Measurements from ENCODE around the gene TGIF2.

The TGIF2 gene

DNA sequence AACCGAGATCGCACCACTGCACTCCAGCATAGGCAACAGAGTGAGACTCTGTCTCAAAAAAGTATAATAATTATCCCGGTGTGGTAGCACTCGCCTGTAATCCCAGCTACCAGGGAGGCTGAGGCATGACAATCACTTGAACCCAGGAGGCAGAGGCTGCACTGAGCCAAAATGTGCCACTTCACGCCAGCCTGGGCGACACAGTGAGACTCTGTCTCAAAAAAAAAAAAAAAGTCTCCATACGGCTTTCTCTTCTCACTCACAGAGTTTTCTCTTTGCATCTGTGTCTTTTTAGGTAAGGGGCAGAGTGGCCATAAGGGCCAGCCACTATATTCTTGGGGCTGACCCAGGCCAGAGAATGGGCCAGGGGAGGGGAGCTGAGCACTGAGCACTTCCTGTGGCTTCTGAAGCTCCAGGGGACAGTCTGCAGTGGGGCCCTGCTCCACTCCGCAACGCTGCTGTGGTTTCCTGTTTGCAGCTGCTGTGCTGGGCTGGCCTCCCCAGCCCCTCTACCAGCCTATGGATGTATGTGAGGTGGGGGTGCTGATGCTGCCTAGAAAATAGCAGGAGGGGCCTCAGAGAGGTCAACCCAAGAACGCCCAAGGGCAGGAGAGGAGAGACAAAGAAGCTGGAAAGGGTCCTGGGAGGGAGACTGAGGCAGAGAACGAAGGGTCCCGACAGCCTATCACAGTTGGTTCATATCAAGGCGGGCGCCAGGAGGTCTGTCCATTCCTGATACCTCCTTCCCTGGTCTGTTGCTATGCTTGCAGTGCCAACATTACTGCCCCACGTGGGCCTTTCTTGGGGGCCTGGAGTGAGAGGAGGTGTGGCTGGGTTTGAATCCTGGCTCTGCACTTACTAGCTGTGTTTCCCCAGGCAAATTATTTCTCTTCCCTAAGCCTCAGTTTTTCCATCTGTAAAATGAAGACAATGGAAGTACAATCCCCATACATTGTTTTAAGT lies 56.6 kb downstream of the TGIF2 start:
- H3K27ac ChIP-seq (ENCODE audit: low read depth, low read length, poor library complexity, severe bottlenecking): no peak overlapping the region

DNA sequence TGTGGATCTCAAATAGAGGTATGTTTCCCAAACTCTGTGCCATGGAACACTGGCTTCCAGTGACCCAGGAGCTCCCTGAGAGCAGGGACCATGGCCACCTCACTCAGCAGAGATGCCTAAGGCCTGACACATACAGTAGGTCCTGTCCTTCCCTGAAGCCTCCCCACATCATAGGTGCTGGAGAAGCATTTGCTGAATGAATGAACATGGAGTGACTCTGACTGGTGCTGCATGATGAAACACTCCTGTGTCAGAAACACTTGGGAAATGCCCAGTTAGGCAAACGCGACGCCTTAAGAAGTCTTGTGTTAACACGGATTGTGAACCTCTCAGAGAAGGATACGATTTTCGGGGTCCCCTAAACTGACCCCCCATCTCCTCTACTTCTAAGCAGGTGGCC lies 58.2 kb downstream of the TGIF2 start:
- no peak overlapping the region for H3K27ac ChIP-seq (ENCODE audit: low read depth, low read length, poor library complexity, severe bottlenecking)
- H3K4me3 ChIP-seq (ENCODE audit: low read depth, low read length, poor library complexity, severe bottlenecking): no peak overlapping the region
- no peaks in the 10 kb centered on the region for H4K20me1 ChIP-seq (ENCODE audit: insufficient read depth, low read length)
- H2AFZ ChIP-seq (ENCODE audit: low read length): no peak overlapping the region
- no peak overlapping the region for H3K9ac ChIP-seq (ENCODE audit: low read length)
- no peaks in the 10 kb centered on the region for H3K27me3 ChIP-seq (ENCODE audit: insufficient read depth, low read length)
- TF ChIP-seq, protein P1, sequence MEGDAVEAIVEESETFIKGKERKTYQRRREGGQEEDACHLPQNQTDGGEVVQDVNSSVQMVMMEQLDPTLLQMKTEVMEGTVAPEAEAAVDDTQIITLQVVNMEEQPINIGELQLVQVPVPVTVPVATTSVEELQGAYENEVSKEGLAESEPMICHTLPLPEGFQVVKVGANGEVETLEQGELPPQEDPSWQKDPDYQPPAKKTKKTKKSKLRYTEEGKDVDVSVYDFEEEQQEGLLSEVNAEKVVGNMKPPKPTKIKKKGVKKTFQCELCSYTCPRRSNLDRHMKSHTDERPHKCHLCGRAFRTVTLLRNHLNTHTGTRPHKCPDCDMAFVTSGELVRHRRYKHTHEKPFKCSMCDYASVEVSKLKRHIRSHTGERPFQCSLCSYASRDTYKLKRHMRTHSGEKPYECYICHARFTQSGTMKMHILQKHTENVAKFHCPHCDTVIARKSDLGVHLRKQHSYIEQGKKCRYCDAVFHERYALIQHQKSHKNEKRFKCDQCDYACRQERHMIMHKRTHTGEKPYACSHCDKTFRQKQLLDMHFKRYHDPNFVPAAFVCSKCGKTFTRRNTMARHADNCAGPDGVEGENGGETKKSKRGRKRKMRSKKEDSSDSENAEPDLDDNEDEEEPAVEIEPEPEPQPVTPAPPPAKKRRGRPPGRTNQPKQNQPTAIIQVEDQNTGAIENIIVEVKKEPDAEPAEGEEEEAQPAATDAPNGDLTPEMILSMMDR (IDR thresholded peaks at IDR 0.05; ENCODE audit: low read length): no peak
- no peak for TF ChIP-seq EZH2 (IDR thresholded peaks at IDR 0.05; ENCODE audit: borderline replicate concordance, low read length)
- no peaks in the 10 kb centered on the region for H3K36me3 ChIP-seq (ENCODE audit: insufficient read depth, low read length)
- no peaks in the 10 kb centered on the region for H3K9me3 ChIP-seq (ENCODE audit: low read length)
- no peaks in the 10 kb centered on the region for H3F3A ChIP-seq (ENCODE audit: insufficient read depth, low read length)
- H3K4me2 ChIP-seq (ENCODE audit: low read length): no peak overlapping the region
- H3K9me2 ChIP-seq (ENCODE audit: low read depth, low read length): no peaks in the 10 kb centered on the region
- no peaks in the 10 kb centered on the region for H3K79me2 ChIP-seq (ENCODE audit: insufficient read depth, low read length)
- peaks cover 11% of the 10 kb centered on the region for H3K4me1 ChIP-seq (ENCODE audit: insufficient read depth, low read length, severe bottlenecking)

More for the DNA sequence above, 56.6 kb downstream of the TGIF2 start:
- Histone ChIP-seq H3K4me1 (ENCODE audit: insufficient read depth, low read length, severe bottlenecking) (peaks cover 11% of the 10 kb centered on the region), H3K9ac (ENCODE audit: low read length) (no peak overlapping the region), H3F3A (ENCODE audit: insufficient read depth, low read length) (no peaks in the 10 kb centered on the region), H3K27me3 (ENCODE audit: insufficient read depth, low read length) (no peaks in the 10 kb centered on the region), H3K79me2 (ENCODE audit: insufficient read depth, low read length) (no peaks in the 10 kb centered on the region), H3K4me3 (ENCODE audit: low read depth, low read length, poor library complexity, severe bottlenecking) (no peak overlapping the region), H3K36me3 (ENCODE audit: insufficient read depth, low read length) (no peaks in the 10 kb centered on the region), H3K9me2 (ENCODE audit: low read depth, low read length) (no peaks in the 10 kb centered on the region), H3K4me2 (ENCODE audit: low read length) (peak overlapping the region; percentile 30; the same call in 1 of the 2 replicates), H4K20me1 (ENCODE audit: insufficient read depth, low read length) (no peaks in the 10 kb centered on the region), H2AFZ (ENCODE audit: low read length) (no peak overlapping the region), H3K9me3 (ENCODE audit: low read length) (no peaks in the 10 kb centered on the region)
- TF ChIP-seq, protein P1 (IDR thresholded peaks at IDR 0.05; ENCODE audit: low read length): no peak
- TF ChIP-seq EZH2 (IDR thresholded peaks at IDR 0.05; ENCODE audit: borderline replicate concordance, low read length): no peak

DNA sequence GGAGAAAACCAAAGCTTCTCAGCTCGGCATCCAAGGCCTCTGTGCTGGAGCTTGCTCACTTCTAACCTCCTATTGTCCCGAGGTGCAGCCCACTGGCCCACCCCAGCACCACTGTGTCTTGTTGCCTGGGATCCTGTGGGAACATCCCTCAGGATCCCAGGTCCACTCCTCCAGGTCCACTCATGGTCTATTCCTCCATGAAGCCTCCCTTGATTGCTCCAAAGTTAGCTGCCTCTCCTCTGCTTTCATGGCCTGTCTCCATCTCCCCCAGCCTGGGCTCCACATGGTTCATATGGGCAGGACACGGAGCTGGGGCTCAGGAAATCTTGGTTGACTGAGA lies 58.7 kb downstream of the TGIF2 start:
- H3F3A ChIP-seq (ENCODE audit: insufficient read depth, low read length): no peaks in the 10 kb centered on the region
- H3K4me1 ChIP-seq (ENCODE audit: insufficient read depth, low read length, severe bottlenecking): peaks cover 11% of the 10 kb centered on the region
- H3K79me2 ChIP-seq (ENCODE audit: insufficient read depth, low read length): no peaks in the 10 kb centered on the region
- no peak overlapping the region for H3K4me3 ChIP-seq (ENCODE audit: low read depth, low read length, poor library complexity, severe bottlenecking)
- H3K9ac ChIP-seq (ENCODE audit: low read length): no peak overlapping the region
- H4K20me1 ChIP-seq (ENCODE audit: insufficient read depth, low read length): no peaks in the 10 kb centered on the region
- H3K27ac ChIP-seq (ENCODE audit: low read depth, low read length, poor library complexity, severe bottlenecking): no peak overlapping the region
- no peak overlapping the region for H2AFZ ChIP-seq (ENCODE audit: low read length)
- no peak for TF ChIP-seq EZH2 (IDR thresholded peaks at IDR 0.05; ENCODE audit: borderline replicate concordance, low read length)
- TF ChIP-seq, protein P1 (IDR thresholded peaks at IDR 0.05; ENCODE audit: low read length): no peak
- H3K36me3 ChIP-seq (ENCODE audit: insufficient read depth, low read length): no peaks in the 10 kb centered on the region
- H3K4me2 ChIP-seq (ENCODE audit: low read length): no peak overlapping the region
- no peaks in the 10 kb centered on the region for H3K9me3 ChIP-seq (ENCODE audit: low read length)
- H3K27me3 ChIP-seq (ENCODE audit: insufficient read depth, low read length): no peaks in the 10 kb centered on the region
- H3K9me2 ChIP-seq (ENCODE audit: low read depth, low read length): no peaks in the 10 kb centered on the region
